Fibroblast of the aortic adventitia (primary cell): ENCODE results near the gene SLC30A1. TPM values are rescaled to one million over a fixed set of nuclear protein-coding genes. Genes with fewer than 3 reads are reported as not detected.
A peak's percentile ranks its signal among the peaks of the same experiment; 100 is the strongest.

ENCODE experiments used
- DNase-seq: peaks from one replicate; pipeline ENCODE4 v3.0.0-alpha.2; 2010; ENCODE audit warnings: low read depth
- H3K4me3 ChIP-seq: 2 replicates; pipeline ENCODE4 v1.5.1; 2011; ENCODE audit warnings: low read depth, mild to moderate bottlenecking, control low read depth, low read length, moderate library complexity
- total RNA-seq: library from RNA; depleted of rRNA; stranded (reverse); fragments of >200 nt; gene quantifications from 2 replicates; pipeline ENCODE4 v1.2.3, GENCODE V29; 2012; ENCODE audit warnings: low replicate concordance
- TF ChIP-seq, protein P1 (sequence below): IDR thresholded peaks from 2 replicates; pipeline ENCODE4 v1.5.1; 2011; ENCODE audit warnings: mild to moderate bottlenecking, low read length, control low read depth, inconsistent platforms; ENCODE audit not compliant: insufficient read depth

Gene SLC30A1
- total RNA-seq, 1 donor = 47.4 TPM

GRCh38 chr1:211529453-211529852 is 49.5 kb downstream of the SLC30A1 start:
- peak; percentile 20 for DNase-seq
- H3K4me3 ChIP-seq = no peak overlapping the region
- TF ChIP-seq, protein P1, sequence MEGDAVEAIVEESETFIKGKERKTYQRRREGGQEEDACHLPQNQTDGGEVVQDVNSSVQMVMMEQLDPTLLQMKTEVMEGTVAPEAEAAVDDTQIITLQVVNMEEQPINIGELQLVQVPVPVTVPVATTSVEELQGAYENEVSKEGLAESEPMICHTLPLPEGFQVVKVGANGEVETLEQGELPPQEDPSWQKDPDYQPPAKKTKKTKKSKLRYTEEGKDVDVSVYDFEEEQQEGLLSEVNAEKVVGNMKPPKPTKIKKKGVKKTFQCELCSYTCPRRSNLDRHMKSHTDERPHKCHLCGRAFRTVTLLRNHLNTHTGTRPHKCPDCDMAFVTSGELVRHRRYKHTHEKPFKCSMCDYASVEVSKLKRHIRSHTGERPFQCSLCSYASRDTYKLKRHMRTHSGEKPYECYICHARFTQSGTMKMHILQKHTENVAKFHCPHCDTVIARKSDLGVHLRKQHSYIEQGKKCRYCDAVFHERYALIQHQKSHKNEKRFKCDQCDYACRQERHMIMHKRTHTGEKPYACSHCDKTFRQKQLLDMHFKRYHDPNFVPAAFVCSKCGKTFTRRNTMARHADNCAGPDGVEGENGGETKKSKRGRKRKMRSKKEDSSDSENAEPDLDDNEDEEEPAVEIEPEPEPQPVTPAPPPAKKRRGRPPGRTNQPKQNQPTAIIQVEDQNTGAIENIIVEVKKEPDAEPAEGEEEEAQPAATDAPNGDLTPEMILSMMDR = no peak

GRCh38 chr1:211529011-211529410 is 50.0 kb downstream of the SLC30A1 start:
- no peak for DNase-seq
- H3K4me3 ChIP-seq = no peak overlapping the region
- TF ChIP-seq, protein P1 = no peak

- H3K4me3 ChIP-seq = no peak overlapping the region
- TF ChIP-seq, protein P1 = no peak
- DNase-seq = no peak
Observed at GRCh38 chr1:211527888-211528287, 51.1 kb downstream of the SLC30A1 start.

GRCh38 chr1:211527006-211527405 is 52.0 kb downstream of the SLC30A1 start:
- TF ChIP-seq, protein P1 = no peak
- DNase-seq = no peak
- no peak overlapping the region for H3K4me3 ChIP-seq

DNA sequence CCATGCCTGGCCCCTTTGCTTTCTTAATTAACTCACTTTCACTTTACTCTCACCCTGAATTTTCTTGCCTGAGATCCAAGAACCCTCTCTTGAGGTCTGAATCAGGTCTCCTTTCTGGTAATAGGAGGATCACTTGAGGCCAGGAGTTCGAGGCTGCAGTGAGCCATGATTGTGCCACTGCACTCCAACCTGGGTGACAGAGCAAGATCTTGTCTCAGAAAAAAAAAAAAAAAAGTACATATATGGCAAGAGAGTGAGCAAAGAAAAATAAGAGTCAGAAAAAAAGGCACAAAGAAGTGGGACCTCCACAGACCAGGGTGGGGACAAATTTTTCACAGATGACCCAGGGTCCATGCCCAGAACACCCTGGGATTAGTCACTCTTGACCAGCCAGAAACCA is 52.9 kb downstream of the SLC30A1 start:
- no peak overlapping the region for H3K4me3 ChIP-seq
- TF ChIP-seq, protein P1 = no peak
- DNase-seq = no peak

DNA sequence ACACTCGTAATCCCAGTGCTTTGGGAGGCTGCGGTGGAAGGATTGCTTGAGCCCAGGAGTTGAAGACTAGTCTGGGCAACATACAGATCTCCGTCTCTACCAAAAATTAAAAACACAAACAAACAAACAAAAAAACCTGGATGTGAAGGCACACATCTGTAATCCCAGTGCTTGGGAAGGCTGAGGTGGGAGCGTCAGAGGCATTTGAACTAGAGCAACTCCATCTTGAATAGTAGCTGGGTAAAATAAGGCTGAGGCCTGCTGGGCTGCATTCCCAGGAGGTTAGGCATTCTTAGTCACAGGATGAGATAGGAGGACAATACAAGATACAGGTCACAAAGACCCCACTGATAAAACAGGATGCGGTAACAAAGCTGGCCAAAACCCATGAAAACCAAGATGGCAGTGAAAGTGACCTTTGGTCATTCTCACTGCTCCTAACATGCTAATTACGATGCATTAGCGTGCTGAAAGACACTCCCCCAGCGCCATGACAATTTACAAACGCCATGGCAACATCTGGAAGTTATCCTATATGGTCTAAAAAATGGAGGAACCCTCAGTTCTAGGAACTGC is 53.8 kb downstream of the SLC30A1 start:
- no peak overlapping the region for H3K4me3 ChIP-seq
- TF ChIP-seq, protein P1 = no peak
- no peak for DNase-seq

- TF ChIP-seq, protein P1 = no peak
- DNase-seq = no peak
- H3K4me3 ChIP-seq = no peak overlapping the region
Observed at GRCh38 chr1:211524521-211524920, 54.4 kb downstream of the SLC30A1 start.
